HG03097 (cell line): ENCODE data around the gene CCL22.
"Not testable (repeated sequence)": the region's sequence is repeated elsewhere in the genome, so short reads cannot be mapped to it uniquely, and the experiment has no call there.

Experiments used
- ATAC-seq: cut with Tn5 transposase; IDR thresholded peaks from one replicate; pipeline ENCODE4 v1.9.1; 2021; ENCODE audit not compliant: unreplicated experiment, low FRiP score

The CCL22 gene

GRCh38 chr16:57358527-57359095 lies at the start of gene CCL22:
Gene CCL22 (plus strand): TSS chr16:57358783. CDS start chr16:57358817, 34 bp downstream.
- ATAC-seq: no peak

- no peak for ATAC-seq
These were observed 47.8 kb upstream of the CCL22 start for GRCh38 chr16:57310801-57311200.

- no peak for ATAC-seq
These were observed 45.1 kb upstream of the CCL22 start for GRCh38 chr16:57313509-57313908.

GRCh38 chr16:57314161-57314785 lies 44.3 kb upstream of the CCL22 start:
- ATAC-seq: no peak

GRCh38 chr16:57315416-57315815 lies 43.2 kb upstream of the CCL22 start:
- ATAC-seq: no peak

- ATAC-seq: no peak
These were observed 42.1 kb upstream of the CCL22 start for GRCh38 chr16:57316390-57317017.

GRCh38 chr16:57318240-57318970 lies 40.2 kb upstream of the CCL22 start:
- no peak for ATAC-seq

- no peak for ATAC-seq
These were observed 38.9 kb upstream of the CCL22 start for GRCh38 chr16:57319646-57320045.

GRCh38 chr16:57324749-57325148 lies 33.8 kb upstream of the CCL22 start:
- ATAC-seq: no peak

GRCh38 chr16:57325458-57325857 lies 33.1 kb upstream of the CCL22 start:
- ATAC-seq: no peak

- no peak for ATAC-seq
These were observed 28.8 kb upstream of the CCL22 start for GRCh38 chr16:57329718-57330327.

- ATAC-seq: no peak
These were observed 27.2 kb upstream of the CCL22 start for GRCh38 chr16:57331355-57331754.

- ATAC-seq: no peak
These were observed 25.2 kb upstream of the CCL22 start for GRCh38 chr16:57333402-57333801.

- ATAC-seq: no peak
These were observed 23.2 kb upstream of the CCL22 start for GRCh38 chr16:57335366-57335765.

- ATAC-seq: no peak
These were observed 17.5 kb upstream of the CCL22 start for GRCh38 chr16:57341062-57341440.

- ATAC-seq: no peak
These were observed 16.9 kb upstream of the CCL22 start for GRCh38 chr16:57341441-57342303.

- ATAC-seq: not testable (repeated sequence)
These were observed 16.0 kb upstream of the CCL22 start for GRCh38 chr16:57342606-57343005.

GRCh38 chr16:57343221-57343620 lies 15.4 kb upstream of the CCL22 start:
- ATAC-seq: no peak

GRCh38 chr16:57344094-57344493 lies 14.5 kb upstream of the CCL22 start:
- ATAC-seq: not testable (repeated sequence)

GRCh38 chr16:57345021-57345420 lies 13.6 kb upstream of the CCL22 start:
- no peak for ATAC-seq
